Frontal cortex (tissue), 4 donors: ENCODE measurements around the gene NR4A2. TPM values are rescaled to one million over a fixed set of nuclear protein-coding genes. Genes with fewer than 3 reads are reported as not detected.
"Not testable (repeated sequence)": the region's sequence is repeated elsewhere in the genome, so short reads cannot be mapped to it uniquely, and the experiment has no call there.

Experiments used
- DNase-seq, 2 donors: peaks; one replicate each; pipeline ENCODE4 v3.0.0; 2012; ENCODE audit warnings: low spot score in 2 of 2
- FAIRE-seq: peaks from 2 replicates; lab custom pipeline; 2012; peaks lifted over from hg19 to GRCh38; lab: Jason Lieb, UNC
- total RNA-seq: library from RNA; depleted of rRNA; stranded (reverse); fragments of >200 nt; gene quantifications from one replicate; pipeline ENCODE4 v1.2.3, GENCODE V29; 2014
- donor health status: control.
- donor health status: control.
- donor health status: control.

The NR4A2 gene
- total RNA-seq, 1 donor from 2014 or later: 15.1 TPM

DNA sequence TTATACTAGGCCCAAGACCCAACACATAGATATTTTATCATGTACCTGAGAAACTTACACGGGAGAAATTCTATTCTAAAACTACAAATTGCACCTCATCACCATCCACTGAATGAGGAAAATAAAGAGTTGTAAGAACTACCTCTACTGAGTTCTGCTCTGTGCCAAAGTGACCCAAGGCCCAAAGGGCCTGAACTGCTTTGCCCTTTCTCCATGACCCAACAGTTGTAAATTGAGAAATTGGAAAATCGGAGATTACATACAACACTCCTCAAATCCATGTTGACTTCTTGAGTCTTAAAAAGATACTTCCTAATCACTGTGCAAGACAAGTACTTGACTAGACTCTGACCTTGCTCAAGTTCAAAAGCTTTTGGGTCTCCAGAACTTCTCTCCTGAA lies 8.8 kb downstream of the NR4A2 start:
- FAIRE-seq (no peak), DNase-seq (no peak)

DNA sequence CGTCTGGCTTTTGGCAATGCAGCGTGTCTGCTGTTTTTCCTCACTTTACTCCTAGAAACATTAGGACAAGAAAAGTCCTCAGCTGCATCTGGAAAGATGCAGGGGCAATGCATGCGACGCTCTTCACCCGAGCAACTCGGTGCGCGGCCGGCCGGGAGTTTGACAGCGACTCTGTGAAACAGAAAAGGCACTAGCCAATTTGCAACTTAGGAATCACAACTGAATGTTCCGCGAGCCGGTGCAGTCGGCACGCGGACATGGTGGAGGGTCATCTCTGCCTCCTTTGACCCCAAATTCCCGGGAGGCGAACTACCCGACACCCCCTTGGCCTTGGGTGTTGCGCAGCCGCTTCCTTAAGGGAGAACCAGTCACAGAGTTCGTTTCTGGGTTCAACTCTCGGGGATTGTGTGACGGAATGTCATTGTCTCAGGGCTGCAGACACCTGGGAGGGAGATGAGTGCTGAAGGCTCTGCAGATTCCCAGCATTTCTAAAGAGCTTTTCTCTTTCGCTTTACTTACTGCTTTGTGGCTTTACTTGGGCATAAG lies 9.8 kb downstream of the NR4A2 start:
- no peak for FAIRE-seq
- no peak for DNase-seq

DNA sequence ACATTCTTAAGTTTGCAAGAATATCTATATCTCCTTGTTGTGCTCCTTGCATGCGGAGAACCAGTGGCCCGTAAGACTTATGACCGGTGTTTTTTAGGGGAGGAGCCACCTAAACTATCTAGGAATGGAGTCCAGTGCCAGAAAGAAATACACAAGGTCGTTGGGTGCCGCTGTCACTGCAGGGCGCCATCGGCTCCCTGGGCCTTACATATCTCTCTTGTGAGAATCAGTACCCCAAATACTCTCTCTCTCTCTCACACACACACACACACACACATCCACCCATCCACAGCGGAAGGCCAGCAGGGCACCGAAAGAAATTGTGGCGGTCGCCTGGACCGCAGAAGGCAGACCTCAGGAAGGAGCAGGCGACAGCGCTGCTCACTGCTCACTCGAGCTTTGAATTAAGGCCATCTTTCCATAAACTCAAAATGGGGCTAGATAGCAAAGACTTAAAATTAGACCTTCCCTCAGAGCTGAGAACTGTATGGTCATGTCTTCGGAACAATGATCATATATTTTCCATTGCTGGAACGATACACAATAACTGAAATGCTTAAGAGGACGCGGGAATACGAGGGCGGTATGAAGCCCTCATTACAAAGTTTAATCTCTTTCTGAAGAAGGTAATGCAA lies 10.4 kb downstream of the NR4A2 start:
- FAIRE-seq (no peak), DNase-seq (no peak)

DNA sequence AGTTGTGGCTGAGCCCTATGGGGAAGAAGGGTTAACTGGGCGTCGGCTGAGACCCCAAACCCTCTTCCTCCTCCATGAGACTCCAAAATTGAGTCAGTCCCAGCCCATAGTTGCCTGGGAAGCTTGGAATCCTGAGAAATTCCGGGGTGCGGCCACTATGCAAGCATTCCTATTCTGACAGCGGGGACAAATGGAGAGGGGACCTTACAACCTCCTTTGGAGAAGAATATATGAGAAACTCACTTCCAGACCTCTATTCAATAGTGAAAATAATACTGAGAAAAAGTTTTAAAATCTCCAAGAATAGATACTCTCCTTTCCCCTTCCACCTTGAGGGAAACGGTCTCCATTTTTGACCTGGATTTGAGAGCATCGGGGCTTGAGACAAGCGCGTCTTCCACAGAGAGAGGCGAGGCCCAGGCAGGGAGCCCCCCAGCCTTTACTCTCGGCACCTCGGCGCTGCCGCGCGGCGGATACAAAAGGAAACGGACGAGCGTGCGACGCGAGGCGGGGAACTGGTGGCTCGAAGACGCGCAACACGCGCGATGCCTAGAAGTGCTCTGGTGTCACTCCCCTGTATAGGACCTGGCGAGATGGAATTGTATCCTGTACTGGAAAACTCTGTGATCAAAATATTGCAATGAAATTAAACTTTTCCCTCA lies 11.1 kb downstream of the NR4A2 start:
- no peak for DNase-seq

DNA sequence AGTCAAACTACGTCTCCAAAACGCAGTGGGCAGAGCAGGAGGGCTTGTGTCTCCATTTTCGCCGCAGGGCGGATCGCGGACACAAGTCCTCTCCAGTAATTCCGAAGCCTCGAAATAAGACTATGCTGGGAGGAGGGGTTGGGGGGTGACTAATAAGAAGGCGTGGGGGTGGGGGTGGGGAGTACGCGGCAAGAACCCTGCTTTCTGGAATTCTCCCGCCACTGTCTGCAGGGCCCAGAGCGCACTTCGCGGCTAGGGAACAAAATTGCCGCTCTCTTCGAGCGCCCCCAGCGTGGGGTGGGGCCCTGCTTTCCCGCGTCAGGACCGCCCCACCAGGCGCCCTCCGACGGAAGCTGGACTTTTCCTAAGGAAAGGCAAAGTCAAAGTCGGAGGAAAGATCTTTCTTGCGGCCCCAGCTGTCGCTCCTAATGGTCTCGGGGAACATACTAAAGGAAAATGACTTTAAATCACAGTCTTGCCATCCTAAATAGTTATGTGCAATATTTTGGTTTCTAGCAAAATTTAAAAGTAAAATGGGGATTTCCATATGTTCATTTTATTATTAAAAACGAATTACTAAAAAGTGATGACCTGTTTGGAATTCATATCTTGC lies 11.9 kb downstream of the NR4A2 start:
- FAIRE-seq: no peak
- no peak for DNase-seq

More for the DNA sequence above, 11.1 kb downstream of the NR4A2 start:
- FAIRE-seq: no peak

DNA sequence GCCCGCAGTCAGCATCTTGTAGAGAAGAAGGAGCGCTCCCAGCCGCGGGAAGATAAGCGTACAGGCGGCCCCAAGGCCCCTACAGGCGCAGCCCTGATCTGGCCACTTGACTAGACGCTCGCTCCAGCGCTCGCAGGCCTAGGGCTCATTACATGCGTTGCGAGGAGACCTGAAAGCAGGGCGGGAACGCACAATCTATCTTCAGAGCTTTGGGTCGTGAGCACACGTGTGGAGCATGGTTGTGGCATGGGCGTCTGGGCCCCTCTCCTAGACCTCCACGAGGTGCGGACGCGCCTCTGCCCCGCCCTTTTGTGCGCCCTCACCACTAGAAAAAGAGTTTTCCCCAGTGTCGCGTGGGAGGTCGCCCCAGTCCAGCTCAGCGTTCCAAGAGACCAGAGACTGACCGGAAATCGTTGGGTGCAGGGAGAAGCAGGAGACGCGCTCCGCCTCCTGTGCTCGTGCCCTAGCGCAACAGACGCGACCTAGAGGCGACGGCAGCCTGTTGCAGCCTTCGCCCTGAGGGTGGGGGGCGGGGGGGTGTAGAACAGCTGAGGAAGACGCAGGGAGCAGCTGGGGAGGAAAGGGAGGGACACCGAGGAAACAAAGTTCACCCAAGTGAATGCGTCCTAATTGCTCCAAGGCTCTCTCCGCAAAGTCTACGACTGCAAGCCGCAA lies 12.6 kb downstream of the NR4A2 start:
- FAIRE-seq (no peak), DNase-seq (no peak)

DNA sequence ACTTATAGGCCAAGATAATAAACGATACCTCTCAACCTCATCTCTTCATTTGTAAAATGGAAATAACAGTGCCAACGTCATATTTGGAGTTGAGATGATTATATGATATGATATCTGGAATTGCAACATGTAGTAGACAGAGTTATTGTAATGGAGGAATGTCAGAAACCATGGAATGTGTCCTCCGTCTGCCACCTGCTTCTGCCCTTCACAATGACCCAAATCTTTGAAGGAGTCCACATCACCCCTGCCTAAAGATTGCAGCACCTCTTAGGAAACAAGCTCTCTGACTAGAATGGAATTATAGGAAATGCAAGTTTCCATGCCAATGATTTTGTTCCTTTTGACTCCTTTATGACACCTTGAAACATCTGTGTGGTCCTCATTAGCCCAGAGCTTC lies 14.9 kb downstream of the NR4A2 start:
- FAIRE-seq: no peak
- no peak for DNase-seq

DNA sequence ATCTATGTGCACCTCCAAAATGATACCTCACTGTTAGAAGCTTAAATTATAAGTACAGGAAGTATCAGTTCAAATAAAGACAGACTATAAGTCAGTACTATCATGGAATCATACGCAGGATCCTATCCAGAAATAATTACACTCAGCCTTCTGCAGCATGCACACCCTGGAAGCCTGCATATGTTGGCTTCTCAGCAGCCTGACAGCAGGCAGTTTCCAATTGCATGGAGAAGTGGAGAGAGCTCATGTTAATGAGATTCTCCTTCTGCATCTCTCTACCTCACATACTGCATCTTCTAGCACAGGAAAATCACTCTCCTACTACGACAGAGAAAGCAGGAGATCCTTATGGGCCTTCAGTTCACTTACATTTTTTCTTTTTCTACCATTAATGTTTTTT lies 20.5 kb downstream of the NR4A2 start:
- DNase-seq: no peak
- FAIRE-seq: no peak

DNA sequence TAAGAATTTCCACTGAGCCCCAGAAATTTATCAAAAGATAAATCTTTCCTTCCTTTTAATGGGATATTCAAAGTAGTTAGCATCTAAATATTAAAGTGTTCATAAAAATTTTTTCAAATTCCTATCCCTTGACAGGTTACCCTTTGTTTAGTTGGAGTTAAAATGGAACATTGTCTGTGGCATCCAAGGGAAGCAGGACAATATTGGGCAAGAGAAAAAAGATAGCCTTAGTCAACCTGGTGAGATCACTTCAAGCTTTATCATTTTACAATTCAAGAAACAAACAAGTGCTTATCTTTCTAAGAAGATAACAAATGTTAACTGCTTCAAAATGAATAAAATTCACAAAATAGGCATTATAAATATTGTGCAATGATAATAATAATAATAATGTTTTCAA lies 21.7 kb downstream of the NR4A2 start:
- DNase-seq: no peak
- FAIRE-seq: no peak

DNA sequence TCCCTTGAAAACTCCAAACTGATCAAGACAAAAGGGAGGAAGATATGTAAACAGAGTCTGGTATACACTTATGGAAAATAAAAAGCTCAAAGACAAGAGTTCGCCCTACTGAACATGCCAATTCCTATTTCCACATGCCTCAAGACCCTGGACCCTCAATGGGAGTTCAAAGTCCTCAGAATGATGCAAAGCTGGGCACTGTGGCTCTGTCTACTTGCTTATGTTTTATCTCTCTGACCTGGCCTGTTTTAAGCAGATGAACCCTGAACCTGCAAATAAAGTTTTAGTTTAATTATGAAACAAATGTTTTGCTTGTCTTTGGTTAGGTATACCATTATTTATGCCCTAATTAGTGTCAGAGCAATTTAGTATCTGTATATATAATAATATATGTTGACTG lies 22.6 kb downstream of the NR4A2 start:
- DNase-seq (no peak), FAIRE-seq (no peak)

DNA sequence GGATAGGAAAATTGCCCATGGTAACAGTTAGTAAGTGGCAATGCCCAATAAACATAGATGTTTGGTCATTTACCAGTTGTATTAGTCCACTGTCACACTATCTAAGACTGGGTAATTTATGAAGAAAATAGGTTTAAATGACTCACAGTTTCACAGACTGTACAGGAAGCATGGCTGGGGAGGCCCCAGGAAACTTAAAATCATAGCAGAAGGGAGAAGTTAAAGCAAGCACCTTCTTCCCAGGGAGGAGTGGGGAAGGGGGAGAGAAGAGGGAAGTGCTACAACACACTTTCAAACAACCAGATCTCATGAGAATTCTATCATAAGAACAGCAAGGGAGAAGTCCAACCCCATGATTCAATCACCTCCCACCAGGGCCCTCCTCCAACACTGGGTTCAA lies 23.4 kb downstream of the NR4A2 start:
- FAIRE-seq (no peak), DNase-seq (no peak)

DNA sequence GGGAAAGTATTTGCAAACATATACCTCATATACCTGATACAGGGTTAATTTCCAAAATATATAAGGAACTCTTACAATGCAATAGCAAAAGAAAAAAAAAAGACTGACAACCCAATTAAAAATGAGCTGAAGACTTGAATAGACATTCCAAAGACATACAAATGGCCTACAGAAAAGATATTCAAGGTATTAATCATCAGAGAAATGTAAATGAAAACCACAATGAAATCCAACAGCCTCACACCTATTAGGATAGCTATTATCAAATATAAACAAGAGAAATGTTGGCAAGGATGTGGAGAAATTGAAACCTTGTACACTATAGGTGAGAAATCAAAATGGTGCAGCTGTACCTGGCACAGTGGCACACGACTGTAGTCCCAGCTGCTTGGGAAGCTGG lies 25.7 kb downstream of the NR4A2 start:
- FAIRE-seq (no peak), DNase-seq (no peak)

DNA sequence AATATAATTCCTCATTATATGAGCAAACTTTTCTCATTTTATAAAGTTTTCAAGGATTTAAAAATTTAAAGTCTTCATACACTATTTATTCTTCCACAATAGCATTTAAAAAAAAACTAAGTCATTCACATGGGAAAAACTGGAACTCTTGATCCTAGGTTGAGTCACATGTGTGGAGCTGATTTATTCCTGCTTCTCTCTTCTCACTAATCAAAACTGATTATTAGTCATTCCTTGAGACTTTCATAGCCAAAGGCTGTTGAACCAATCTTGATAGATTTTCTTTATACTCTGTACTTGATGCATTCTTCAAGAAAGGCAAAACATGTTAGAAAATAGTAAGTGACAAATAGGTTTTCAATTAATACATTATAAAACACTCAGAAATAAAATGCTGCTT lies 27.4 kb downstream of the NR4A2 start:
- no peak for FAIRE-seq

DNA sequence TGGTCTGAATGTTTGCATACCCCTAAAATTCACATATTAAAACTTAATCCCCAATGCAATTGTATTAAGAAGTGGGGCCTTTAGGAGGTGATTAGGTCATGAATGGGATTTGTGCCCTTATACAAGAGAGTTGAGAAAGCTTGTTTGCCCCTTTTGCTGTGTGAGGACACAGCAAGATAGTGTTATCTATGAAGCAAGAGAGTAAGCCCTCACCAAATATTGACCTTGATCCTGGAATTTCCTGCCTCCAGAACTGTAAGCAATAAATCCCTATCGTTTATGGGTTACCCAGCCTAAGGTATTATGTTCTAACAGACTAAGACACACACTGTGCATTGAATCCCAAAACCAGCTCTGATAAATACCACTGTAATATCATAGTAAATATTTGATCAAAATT lies 32.2 kb downstream of the NR4A2 start:
- FAIRE-seq (no peak), DNase-seq (no peak)

More for the DNA sequence above, 27.4 kb downstream of the NR4A2 start:
- no peak for DNase-seq

DNA sequence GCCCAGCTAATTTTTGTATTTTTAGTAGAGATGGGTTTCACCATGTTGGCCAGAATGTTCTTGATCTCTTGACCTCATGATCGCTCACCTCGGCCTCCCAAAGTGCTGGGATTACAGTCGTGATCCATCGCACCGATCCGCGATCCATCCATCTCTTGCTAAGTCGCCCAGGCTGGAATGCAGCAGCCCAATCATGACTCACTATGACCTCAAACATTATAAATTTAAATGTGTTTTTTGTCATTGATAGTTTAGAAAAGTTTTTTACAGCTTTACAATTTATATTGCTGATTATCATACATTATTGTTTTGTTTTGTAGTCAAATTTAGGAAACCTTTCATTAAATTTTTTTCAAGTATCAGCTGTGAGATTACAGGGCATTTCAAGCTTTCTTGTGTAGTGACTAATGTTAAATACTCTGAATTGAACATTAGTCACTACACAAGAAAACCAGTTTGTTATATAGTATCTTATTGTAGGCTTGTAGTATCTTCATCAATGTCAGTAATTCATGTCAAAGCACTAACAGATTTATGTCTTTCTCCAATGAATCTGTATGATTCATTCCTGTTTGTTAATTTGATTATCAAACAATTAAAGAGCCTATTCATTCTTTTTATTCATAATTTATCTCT lies 37.5 kb downstream of the NR4A2 start:
- no peak for DNase-seq
- no peak for FAIRE-seq

DNA sequence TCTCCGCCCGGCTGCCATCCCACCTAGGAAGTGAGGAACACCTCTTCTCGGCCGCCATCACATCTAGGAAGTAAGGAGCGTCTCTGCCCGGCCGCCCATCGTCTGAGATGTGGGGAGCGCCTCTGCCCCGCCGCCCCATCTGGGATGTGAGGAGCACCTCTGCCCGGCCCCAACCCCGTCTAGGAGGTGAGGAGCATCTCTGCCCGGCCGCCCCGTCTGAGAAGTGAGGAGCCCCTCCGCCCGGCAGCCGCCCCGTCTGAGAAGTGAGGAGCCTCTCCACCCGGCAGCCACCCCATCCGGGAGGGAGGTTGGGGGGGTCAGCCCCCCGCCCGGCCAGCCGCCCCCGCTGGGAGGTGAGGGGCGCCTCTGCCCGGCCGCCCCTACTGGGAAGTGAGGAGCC lies 39.1 kb downstream of the NR4A2 start:
- not testable (repeated sequence) for FAIRE-seq, DNase-seq

DNA sequence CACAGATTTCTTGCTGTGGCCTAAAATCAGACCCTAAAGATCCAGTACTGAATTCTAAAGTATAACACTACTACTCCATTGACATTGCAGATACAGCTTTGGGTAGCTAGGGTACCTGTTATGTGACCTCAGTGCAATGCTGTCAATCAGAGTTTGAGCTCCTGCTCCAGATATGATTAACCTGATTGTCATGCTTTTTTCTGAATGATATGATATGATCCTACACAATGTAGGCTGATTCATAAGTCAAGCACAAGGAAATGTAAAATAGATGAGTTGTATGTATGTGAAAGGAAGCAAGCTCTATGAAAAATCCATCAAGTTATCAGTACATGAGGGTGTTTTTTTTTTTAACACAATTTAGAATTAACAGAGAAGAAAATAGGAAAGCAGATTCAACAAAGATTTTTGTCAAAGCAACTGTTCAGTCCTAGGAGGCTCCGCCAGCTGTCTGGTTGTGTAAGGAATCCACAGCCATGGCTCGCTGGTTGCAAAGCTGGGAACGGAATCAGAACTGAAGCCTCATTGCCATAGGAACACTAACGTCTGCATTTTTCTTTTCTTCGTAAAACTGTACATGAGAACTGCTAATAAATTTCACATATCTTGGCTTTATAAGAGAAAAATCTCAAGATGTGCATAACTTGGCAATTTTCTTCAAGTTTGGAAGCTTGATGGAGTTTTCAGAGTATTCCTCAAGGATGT lies 52.9 kb downstream of the NR4A2 start:
- no peak for FAIRE-seq

More for the DNA sequence above, 52.9 kb downstream of the NR4A2 start:
- no peak for DNase-seq
